H1 (cell line): Measurements from ENCODE around the gene KLHL34. TPM values are rescaled to one million over a fixed set of nuclear protein-coding genes. Genes with fewer than 3 reads are reported as not detected.

Experiments
- CTCF ChIA-PET: fragments of 300-600 bp; sonication (Branson Sonifier 250); formaldehyde crosslinking; loops from one replicate; lab custom pipeline; 2021; ENCODE audit not compliant: partially characterized antibody; lab: Charles Lee
- POLR2A ChIA-PET: fragments of 300-600 bp; sonication (Branson Sonifier 250); formaldehyde crosslinking; loops from one replicate; lab custom pipeline; 2021; ENCODE audit warnings: inconsistent platforms; ENCODE audit not compliant: partially characterized antibody; lab: Charles Lee
- DNase-seq, 2 experiments: peaks; one replicate each; pipeline versions ENCODE4 v3.0.0 to v3.0.0-alpha.2; 2010 to 2022; ENCODE audit warnings: low spot score in 2 of 2, low read depth in 1 of 2, mixed read lengths in 1 of 2
- FAIRE-seq: peaks from 2 replicates; lab custom pipeline; 2011; peaks lifted over from hg19 to GRCh38; lab: Jason Lieb, UNC
- H2AFZ ChIP-seq: 2 replicates; pipeline ENCODE4 v1.8.1; 2012; ENCODE audit warnings: low read length, inconsistent platforms
- H2AK5ac ChIP-seq: 2 replicates; pipeline ENCODE4 v1.6.1; 2013; ENCODE audit warnings: low read depth, low read length
- H2BK120ac ChIP-seq: replicated peaks from 2 replicates; pipeline ENCODE3; 2013; ENCODE audit warnings: low read depth, low read length, inconsistent platforms
- H2BK12ac ChIP-seq: 2 replicates; pipeline ENCODE4 v1.6.1; 2013; ENCODE audit warnings: low read depth, low read length
- H2BK15ac ChIP-seq: 2 replicates; pipeline ENCODE4 v1.6.1; 2013; ENCODE audit warnings: low read length
- H2BK20ac ChIP-seq: 2 replicates; pipeline ENCODE4 v1.6.1; 2013; ENCODE audit warnings: low read length
- H2BK5ac ChIP-seq: 2 replicates; pipeline ENCODE4 v1.6.1; 2013; ENCODE audit warnings: low read depth, low read length
- H3K14ac ChIP-seq: 2 replicates; pipeline ENCODE4 v1.6.1; 2013; ENCODE audit warnings: inconsistent platforms; ENCODE audit not compliant: insufficient read length
- H3K18ac ChIP-seq: 2 replicates; pipeline ENCODE4 v1.6.1; 2013; ENCODE audit warnings: low read length; ENCODE audit errors: extremely low read depth
- H3K23ac ChIP-seq: 2 replicates; pipeline ENCODE4 v1.6.1; 2013; ENCODE audit warnings: inconsistent platforms; ENCODE audit not compliant: insufficient read length
- H3K23me2 ChIP-seq: 2 replicates; pipeline ENCODE4 v1.6.1; 2013; ENCODE audit warnings: low read depth, low read length
- H3K27ac ChIP-seq: 2 replicates; pipeline ENCODE4 v1.6.1; 2011; ENCODE audit warnings: low read depth, low read length, inconsistent platforms
- H3K27me3 ChIP-seq, 4 experiments: replicated peaks in 1 of 4; 1 replicate in 1 of 4; 2 replicates in 3 of 4; pipeline versions ENCODE4 v1.6.1 to v1.8.1; 2011 to 2013; ENCODE audit warnings: low read length in 3 of 4, mild to moderate bottlenecking in 3 of 4, inconsistent platforms in 2 of 4, mixed read lengths in 2 of 4, moderate library complexity in 1 of 4; ENCODE audit not compliant: control insufficient read depth in 3 of 4, insufficient read depth in 3 of 4; ENCODE audit errors: extremely low read depth in 1 of 4
- H3K36me3 ChIP-seq, 4 experiments: 2 replicates each; pipeline versions ENCODE4 v1.6.1 to v1.8.1; 2011 to 2013; ENCODE audit warnings: mild to moderate bottlenecking in 4 of 4, low read length in 3 of 4, moderate library complexity in 2 of 4, control low read depth in 1 of 4, inconsistent platforms in 1 of 4; ENCODE audit not compliant: insufficient read depth in 4 of 4, control insufficient read depth in 2 of 4
- H3K4ac ChIP-seq: replicated peaks from 2 replicates; pipeline ENCODE3; 2013; ENCODE audit warnings: low read length, low read depth, mixed read lengths, inconsistent platforms; ENCODE audit not compliant: insufficient read length
- H3K4me1 ChIP-seq, 4 experiments: replicated peaks in 1 of 4; 1 replicate in 1 of 4; 2 replicates in 3 of 4; pipeline versions ENCODE4 v1.6.1 to v1.8.1; 2011 to 2013; ENCODE audit warnings: low read length in 3 of 4, inconsistent platforms in 2 of 4, mixed read lengths in 1 of 4; ENCODE audit not compliant: insufficient read depth in 4 of 4, control insufficient read depth in 3 of 4
- H3K4me2 ChIP-seq, 2 experiments: 2 replicates each; pipeline versions ENCODE4 v1.6.1 to v1.8.1; 2011 to 2013; ENCODE audit warnings: low read depth in 2 of 2, low read length in 2 of 2, control low read depth in 1 of 2, inconsistent platforms in 1 of 2, mild to moderate bottlenecking in 1 of 2; ENCODE audit not compliant: insufficient read depth in 1 of 2
- H3K4me3 ChIP-seq, 4 experiments: fragments of 200-600, 300-600 bp in 1 of 4; sonication (generic), shearing (Covaris generic), sonication (Bioruptor Twin) in 1 of 4; 2 replicates each; pipeline versions ENCODE4 v1.5.1 to v1.8.1; 2011 to 2016; ENCODE audit warnings: low read length in 4 of 4, low read depth in 3 of 4, control low read depth in 2 of 4, inconsistent platforms in 2 of 4, mild to moderate bottlenecking in 2 of 4, mixed read lengths in 1 of 4, moderate library complexity in 1 of 4; ENCODE audit not compliant: insufficient read depth in 2 of 4; ENCODE audit errors: extremely low read depth in 1 of 4
- H3K56ac ChIP-seq: replicated peaks from 2 replicates; pipeline ENCODE3; 2013; ENCODE audit warnings: low read depth, mild to moderate bottlenecking, mixed read lengths, low read length, inconsistent platforms; ENCODE audit not compliant: insufficient read length
- H3K79me1 ChIP-seq: 2 replicates; pipeline ENCODE4 v1.6.1; 2013; ENCODE audit warnings: low read depth, low read length, control low read depth
- H3K79me2 ChIP-seq, 2 experiments: 2 replicates each; pipeline versions ENCODE4 v1.6.1 to v1.8.1; 2012 to 2013; ENCODE audit warnings: low read length in 2 of 2, mild to moderate bottlenecking in 2 of 2, inconsistent platforms in 1 of 2; ENCODE audit not compliant: insufficient read depth in 2 of 2, control insufficient read depth in 1 of 2
- H3K9ac ChIP-seq, 4 experiments: replicated peaks in 1 of 4; 1 replicate in 1 of 4; 2 replicates in 3 of 4; pipeline versions ENCODE4 v1.6.1 to v1.8.1; 2011 to 2013; ENCODE audit warnings: low read depth in 3 of 4, low read length in 3 of 4, control low read depth in 2 of 4, mild to moderate bottlenecking in 2 of 4, moderate library complexity in 2 of 4, inconsistent platforms in 1 of 4; ENCODE audit errors: extremely low read depth in 1 of 4
- H3K9me3 ChIP-seq, 2 experiments: 2 replicates each; pipeline versions ENCODE4 v1.6.1 to v1.8.1; 2012 to 2013; ENCODE audit warnings: mild to moderate bottlenecking in 2 of 2, moderate library complexity in 2 of 2, control low read depth in 1 of 2, inconsistent platforms in 1 of 2, low read depth in 1 of 2, low read length in 1 of 2, mixed read lengths in 1 of 2; ENCODE audit not compliant: insufficient read depth in 2 of 2
- H4K20me1 ChIP-seq, 2 experiments: replicated peaks in 1 of 2; 2 replicates each; pipeline versions ENCODE3 to v1.8.1; 2011 to 2013; ENCODE audit warnings: inconsistent platforms in 2 of 2, low read length in 2 of 2, mild to moderate bottlenecking in 1 of 2; ENCODE audit not compliant: insufficient read depth in 2 of 2, control insufficient read depth in 1 of 2
- H4K5ac ChIP-seq: 2 replicates; pipeline ENCODE4 v1.6.1; 2013; ENCODE audit warnings: low read length, low read depth, mixed read lengths, inconsistent platforms; ENCODE audit not compliant: insufficient read length
- H4K8ac ChIP-seq: 2 replicates; pipeline ENCODE4 v1.8.0; 2013; ENCODE audit warnings: mild to moderate bottlenecking, moderate library complexity, low read length, inconsistent platforms; ENCODE audit not compliant: insufficient read depth; ENCODE audit errors: extremely low read depth
- H4K91ac ChIP-seq: replicated peaks from 2 replicates; pipeline ENCODE3; 2013; ENCODE audit warnings: low read length, mixed read lengths, inconsistent platforms; ENCODE audit not compliant: insufficient read length
- ASH2L ChIP-seq: fragments of 200-600, 300-600 bp; sonication (generic); IDR thresholded peaks from one replicate; pipeline ENCODE4 v1.7.1; 2017; ENCODE audit warnings: low read length
- BCL11A ChIP-seq, 2 experiments: IDR thresholded peaks; one replicate each; pipeline ENCODE4 v1.6.1; 2011; ENCODE audit warnings: low read depth in 2 of 2, low read length in 2 of 2, mild to moderate bottlenecking in 2 of 2
- CEBPB ChIP-seq: IDR thresholded peaks from 2 replicates; pipeline ENCODE4 v1.6.1; 2012; ENCODE audit warnings: low read depth, low read length
- RBBP5 ChIP-seq: IDR thresholded peaks from 2 replicates; pipeline ENCODE4 v1.7.1; 2012; ENCODE audit warnings: low read depth, mild to moderate bottlenecking, inconsistent platforms, low read length, moderate library complexity, borderline replicate concordance
- RXRA ChIP-seq: IDR thresholded peaks from 2 replicates; pipeline ENCODE4 v1.6.1; 2011; ENCODE audit warnings: low read depth, mild to moderate bottlenecking, low read length, moderate library complexity; ENCODE audit not compliant: insufficient read depth
- SIN3A ChIP-seq, 2 experiments: IDR thresholded peaks in 1 of 2; conservative IDR thresholded peaks in 1 of 2; 2 replicates each; pipeline ENCODE4 v1.6.1; 2011 to 2012; ENCODE audit warnings: low read length in 2 of 2, improper control_type of control experiment in 1 of 2, low read depth in 1 of 2, mild to moderate bottlenecking in 1 of 2
- SP1 ChIP-seq: IDR thresholded peaks from 2 replicates; pipeline ENCODE4 v1.6.1; 2011; ENCODE audit warnings: low read depth, low read length
- WGBS, 2 experiments: shearing (Covaris generic) in 1 of 2; methylation state at CpG; one replicate each; pipeline versions ENCODE4 v1.1.6 to v1.1.7; 2013 to 2015; ENCODE audit warnings: low lambda C conversion rate in 2 of 2, mixed read lengths in 2 of 2, inconsistent platforms in 1 of 2, low coverage in 1 of 2, missing lambda C conversion rate in 1 of 2; ENCODE audit not compliant: insufficient replicate concordance in 2 of 2, insufficient coverage in 1 of 2, insufficient read length in 1 of 2; ENCODE audit errors: extremely low coverage in 1 of 2, missing lambda C conversion rate in 1 of 2; 5-methylcytosine and 5-hydroxymethylcytosine counted together
- polyA plus RNA-seq, 7 experiments: library from polyadenylated mRNA; depleted of rRNA in 3 of 7; stranded (reverse) in 5 of 7; unstranded in 2 of 7; fragments of >200 nt in 5 of 7; fragments of 200-250 nt in 2 of 7; gene quantifications; 1 replicate in 5 of 7; 2 replicates in 1 of 7; 4 replicates in 1 of 7; pipeline versions ENCODE4 v1.2.1 to v1.2.3, GENCODE V29; 2011 to 2013; ENCODE audit warnings: missing spikeins in 2 of 7, mixed read lengths in 2 of 7
- total RNA-seq: library from RNA; stranded (reverse); fragmentation: NEBNext Ultra II Directional; extraction: Animal tissue kit (Norgen Biotek cat#: 25700); gene quantifications from 2 replicates; pipeline ENCODE4 v1.2.1, GENCODE V29; 2021

Gene KLHL34
- total and polyA plus RNA-seq, 2 of the 8 experiments (the other 6 are each of a cell fraction or from before 2014, with no cell fraction given): not detected

DNA sequence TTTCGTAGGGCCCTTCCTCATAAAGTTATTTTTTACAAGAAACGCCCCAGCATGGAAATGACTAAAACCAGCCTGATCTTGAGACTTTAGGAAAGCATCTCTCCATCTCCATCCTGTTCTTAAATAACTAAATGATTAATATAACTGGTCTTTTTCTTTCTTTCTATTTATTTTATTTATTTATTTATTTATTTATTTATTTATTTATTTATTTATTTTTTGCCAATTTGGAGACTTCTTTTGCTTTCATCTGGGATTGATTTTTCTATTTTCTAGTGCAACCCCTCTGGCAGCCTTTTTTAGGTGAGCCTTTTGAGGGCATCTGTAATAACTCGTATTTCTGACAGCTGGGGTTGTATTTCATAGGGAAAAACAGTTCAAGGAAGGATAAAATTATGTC, 1.2 kb upstream of the KLHL34 start:
- H2BK5ac ChIP-seq: no peak overlapping the region
- H2BK15ac ChIP-seq: no peak overlapping the region
- no peak overlapping the region for H2BK12ac ChIP-seq
- H3K4me3 ChIP-seq: no peak overlapping the region
- H3K14ac ChIP-seq: no peak overlapping the region
- FAIRE-seq (no peak), DNase-seq (no peak)
- H3K4ac ChIP-seq: no peak overlapping the region
- H3K23me2 ChIP-seq: no peaks in the 10 kb centered on the region
- no peak overlapping the region for H3K4me2 ChIP-seq
- H3K9me3 ChIP-seq: no peaks in the 10 kb centered on the region; a peak in 1 of 4 replicates
- ChIA-PET POLR2A (no interaction called here), CTCF (no interaction called here)
- no peak overlapping the region for H3K27ac ChIP-seq
- no peak overlapping the region for H4K91ac ChIP-seq
- no peaks in the 10 kb centered on the region for H3K4me1 ChIP-seq
- no peak overlapping the region for H3K18ac ChIP-seq
- H3K36me3 ChIP-seq: no peaks in the 10 kb centered on the region
- no peak overlapping the region for H3K9ac ChIP-seq
- H4K5ac ChIP-seq: no peak overlapping the region
- no peaks in the 10 kb centered on the region for H4K20me1 ChIP-seq
- H3K27me3 ChIP-seq: no peaks in the 10 kb centered on the region
- no peak overlapping the region for H3K56ac ChIP-seq
- no peak overlapping the region for H2BK20ac ChIP-seq
- no peaks in the 10 kb centered on the region for H3K79me2 ChIP-seq
- H2AFZ ChIP-seq: no peak overlapping the region
- H2BK120ac ChIP-seq: no peak overlapping the region
- H2AK5ac ChIP-seq: no peak overlapping the region
- no peaks in the 10 kb centered on the region for H3K79me1 ChIP-seq
- 97% methylated on average over 3 of the region's 3 CpGs; no CpG with 5 or more reads in 1 of the 2 experiments for WGBS, 2 experiments
- TF ChIP-seq CEBPB (no peak), RXRA (no peak), SIN3A (conservative IDR thresholded peaks at IDR 0.05 in 1 of 2, IDR thresholded peaks at IDR 0.05 in 1 of 2; ENCODE audit: low read depth in 1 of 2, low read length in 2 of 2) (no peak), RBBP5 (no peak), ASH2L (no peak), BCL11A (IDR thresholded peaks at IDR 0.05; ENCODE audit: low read depth in 2 of 2, low read length in 2 of 2) (no peak), SP1 (no peak)
- no peak overlapping the region for H3K23ac ChIP-seq
- H4K8ac ChIP-seq: no peak overlapping the region
